Upper lobe of left lung (tissue), 6 donors: ENCODE data around the gene HS6ST2. TPM values are rescaled to one million over a fixed set of nuclear protein-coding genes. Genes with fewer than 3 reads are reported as not detected.

ENCODE experiments used
- ATAC-seq, 2 donors: fragments of 200-7000 bp; cut with Tn5 transposase; one replicate each; pipeline ENCODE4 v1.9.1; 2022; ENCODE audit warnings: mild to moderate bottlenecking in 2 of 2, moderate library complexity in 2 of 2; ENCODE audit not compliant: low FRiP score in 2 of 2
- DNase-seq, 2 donors: peaks; one replicate each; pipeline ENCODE4 v3.0.0-alpha.2; 2019 to 2020
- H3K27ac ChIP-seq, 4 donors: fragments of 200-600 bp; sonication (generic); one replicate each; pipeline ENCODE4 v1.5.1; 2016 to 2019
- H3K27me3 ChIP-seq, 4 donors: fragments of 200-600 bp; sonication (generic); one replicate each; pipeline ENCODE4 v1.5.1; 2017 to 2019
- H3K36me3 ChIP-seq, 4 donors: fragments of 200-600 bp; sonication (generic); one replicate each; pipeline ENCODE4 v1.5.1; 2016 to 2019
- H3K4me1 ChIP-seq, 4 donors: fragments of 200-600 bp; sonication (generic); one replicate each; pipeline ENCODE4 v1.5.1; 2018 to 2019
- H3K4me3 ChIP-seq, 4 donors: fragments of 200-600 bp; sonication (generic); one replicate each; pipeline ENCODE4 v1.5.1; 2017 to 2019; ENCODE audit warnings: mild to moderate bottlenecking in 2 of 4, moderate library complexity in 1 of 4
- H3K9me3 ChIP-seq, 4 donors: fragments of 200-600 bp; sonication (generic); one replicate each; pipeline ENCODE4 v1.5.1; 2018 to 2019
- CTCF ChIP-seq, 6 experiments: fragments of 450-650 bp in 4 of 6; fragments of 200-600 bp in 2 of 6; sonication (generic) in 2 of 6; IDR thresholded peaks; one replicate each; pipeline ENCODE4 v1.5.1; 2016 to 2019; ENCODE audit warnings: antibody characterized with exemption in 6 of 6
- EP300 ChIP-seq, 4 donors: sonication (generic); formaldehyde crosslinking; IDR thresholded peaks; one replicate each; pipeline ENCODE4 v1.5.1; 2017; ENCODE audit warnings: antibody characterized with exemption in 4 of 4, control low read depth in 2 of 4
- POLR2A ChIP-seq, 4 donors: fragments of 450-650 bp; IDR thresholded peaks; one replicate each; pipeline ENCODE4 v1.5.1; 2016 to 2017; ENCODE audit warnings: antibody characterized with exemption in 4 of 4, mild to moderate bottlenecking in 2 of 4
- POLR2AphosphoS5 ChIP-seq, 2 donors: sonication (generic); formaldehyde crosslinking; IDR thresholded peaks; one replicate each; pipeline ENCODE4 v1.5.1; 2017; ENCODE audit warnings: antibody characterized with exemption in 2 of 2
- WGBS, 2 donors: methylation state at CpG; one replicate each; pipeline ENCODE4 v1.1.5; 2017 to 2018; 5-methylcytosine and 5-hydroxymethylcytosine counted together
- total RNA-seq, 6 donors: library from RNA; depleted of rRNA in 4 of 6; stranded (reverse); fragments of >200 nt in 4 of 6; gene quantifications; one replicate each; pipeline versions ENCODE4 v1.1.0 to v1.2.1, GENCODE V29; 2016 to 2021
- donor health status: DM: no; HTN: no; CAD: no; lungs with moderate emphysema.
- donor health status: DM: no; HTN: yes; CAD: no; lungs with severe emphysema.

The HS6ST2 gene
- total RNA-seq, 6 donors from 2014 or later = 0.30 to 2.5 (median 1.2) TPM

- no peak for ATAC-seq
- H3K27me3 ChIP-seq = no peaks in the 10 kb centered on the region
- no peak overlapping the region for H3K4me3 ChIP-seq
Measured at GRCh38 chrX:132757066-132757623, 201.3 kb downstream of the HS6ST2 start.

GRCh38 chrX:132756439-132756838, 202.0 kb downstream of the HS6ST2 start:
- Histone ChIP-seq H3K4me1 (no peaks in the 10 kb centered on the region), H3K36me3 (no peaks in the 10 kb centered on the region), H3K27ac (no peak overlapping the region), H3K9me3 (no peaks in the 10 kb centered on the region), H3K27me3 (no peaks in the 10 kb centered on the region), H3K4me3 (no peak overlapping the region)
- ATAC-seq (no peak), DNase-seq (no peak)
- TF ChIP-seq POLR2A (IDR thresholded peaks at IDR 0.05) (no peak), CTCF (IDR thresholded peaks at IDR 0.05) (no peak), EP300 (IDR thresholded peaks at IDR 0.05) (no peak), POLR2AphosphoS5 (IDR thresholded peaks at IDR 0.05) (no peak)
- WGBS, 2 donors = 61 to 79% methylated on average over 4 of the region's 4 CpGs

More at GRCh38 chrX:132757066-132757623, 201.3 kb downstream of the HS6ST2 start:
- H3K27ac ChIP-seq = no peak overlapping the region
- no peak for DNase-seq
- TF ChIP-seq EP300 (IDR thresholded peaks at IDR 0.05) (no peak), POLR2AphosphoS5 (IDR thresholded peaks at IDR 0.05) (no peak), POLR2A (IDR thresholded peaks at IDR 0.05) (no peak), CTCF (IDR thresholded peaks at IDR 0.05) (no peak)
- no peaks in the 10 kb centered on the region for H3K9me3 ChIP-seq
- no peaks in the 10 kb centered on the region for H3K4me1 ChIP-seq
- 29 to 43% methylated on average over 1 to 3 of the region's 3 CpGs for WGBS, 2 donors
- no peaks in the 10 kb centered on the region for H3K36me3 ChIP-seq

GRCh38 chrX:132751063-132751690, 207.3 kb downstream of the HS6ST2 start:
- Histone ChIP-seq H3K27me3 (no peaks in the 10 kb centered on the region), H3K27ac (no peak overlapping the region), H3K9me3 (no peaks in the 10 kb centered on the region), H3K36me3 (no peaks in the 10 kb centered on the region), H3K4me3 (no peak overlapping the region), H3K4me1 (no peaks in the 10 kb centered on the region)
- peak in 1 of 2 donors; percentile 46 for ATAC-seq
- WGBS, 2 donors = 31 to 41% methylated on average over 2 to 3 of the region's 3 CpGs
- DNase-seq = no peak
- TF ChIP-seq POLR2AphosphoS5 (IDR thresholded peaks at IDR 0.05) (no peak), EP300 (IDR thresholded peaks at IDR 0.05) (no peak)

GRCh38 chrX:132750331-132751062, 207.9 kb downstream of the HS6ST2 start:
- WGBS, 2 donors = 54 to 72% methylated on average over 5 to 6 of the region's 6 CpGs
- ATAC-seq (no peak), DNase-seq (no peak)
- Histone ChIP-seq H3K36me3 (no peaks in the 10 kb centered on the region), H3K27me3 (no peaks in the 10 kb centered on the region), H3K9me3 (no peaks in the 10 kb centered on the region), H3K4me3 (no peak overlapping the region), H3K4me1 (no peaks in the 10 kb centered on the region), H3K27ac (no peak overlapping the region)
- no peak for TF ChIP-seq POLR2AphosphoS5 (IDR thresholded peaks at IDR 0.05)
- no peak for TF ChIP-seq EP300 (IDR thresholded peaks at IDR 0.05)

- no peak for TF ChIP-seq CTCF (IDR thresholded peaks at IDR 0.05)
- TF ChIP-seq POLR2A (IDR thresholded peaks at IDR 0.05) = no peak
- no peak for TF ChIP-seq EP300 (IDR thresholded peaks at IDR 0.05)
- TF ChIP-seq POLR2AphosphoS5 (IDR thresholded peaks at IDR 0.05) = no peak
- Histone ChIP-seq H3K27ac (no peak overlapping the region), H3K27me3 (no peaks in the 10 kb centered on the region), H3K4me3 (no peak overlapping the region), H3K9me3 (no peaks in the 10 kb centered on the region), H3K4me1 (no peaks in the 10 kb centered on the region), H3K36me3 (no peaks in the 10 kb centered on the region)
- no peak for DNase-seq
- WGBS, 2 donors = 20 to 67% methylated on average over 1 to 3 of the region's 3 CpGs
- no peak for ATAC-seq
Measured at GRCh38 chrX:132749406-132749805, 209.0 kb downstream of the HS6ST2 start.
